Occipital lobe (tissue), 2 donors: ENCODE results near the gene ETFB. TPM values are rescaled to one million over a fixed set of nuclear protein-coding genes. Genes with fewer than 3 reads are reported as not detected.

Experiments
- DNase-seq: peaks from one replicate; lab custom pipeline; 2025; lab: John Stamatoyannopoulos, UW
- total RNA-seq: library from RNA; depleted of rRNA; stranded (reverse); fragments of >200 nt; gene quantifications from one replicate; pipeline ENCODE4 v1.2.3, GENCODE V29; 2014

ETFB gene
- total RNA-seq, 1 donor from 2014 or later = 49.8 TPM

- no peak for DNase-seq
Measured at GRCh38 chr19:51372649-51373504, 6.7 kb upstream of the ETFB start, which contains the start of gene NKG7. NKG7 (minus strand) TSS chr19:51372654; CDS start chr19:51372535, 119 bp downstream.

GRCh38 chr19:51372021-51372648, 5.9 kb upstream of the ETFB start:
- DNase-seq = no peak

DNA sequence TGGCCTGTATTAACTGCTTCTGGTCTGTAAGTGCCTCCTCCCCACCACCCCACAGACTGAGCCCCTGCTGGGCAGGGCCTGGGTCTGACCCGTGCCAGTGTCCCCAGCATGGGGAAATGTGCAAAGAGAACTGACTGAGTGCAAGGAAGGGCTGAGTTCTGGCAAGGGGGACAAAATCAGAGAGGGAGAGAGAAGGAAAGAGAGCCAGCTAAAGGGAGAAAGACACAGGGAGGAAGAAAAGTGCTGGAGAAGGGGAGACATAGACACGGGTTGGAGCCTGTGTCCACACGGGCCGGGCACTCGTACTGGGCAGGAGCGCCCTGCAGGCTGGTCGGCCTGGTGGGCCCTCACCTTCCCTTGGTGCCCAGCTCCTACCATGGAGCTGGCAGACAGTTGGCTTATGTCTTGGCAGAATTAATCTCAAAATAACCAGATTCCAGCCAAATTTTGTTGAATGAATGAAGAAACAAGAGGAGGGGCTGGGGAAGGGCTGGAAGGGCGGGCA, 5.0 kb upstream of the ETFB start:
- DNase-seq = no peak

GRCh38 chr19:51370230-51370629, 4.0 kb upstream of the ETFB start:
- no peak for DNase-seq

- no peak for DNase-seq
Measured at GRCh38 chr19:51368366-51369282, 2.4 kb upstream of the ETFB start, which contains the start of gene CLDND2. CLDND2 (minus strand) TSS chr19:51369003; CDS start chr19:51368577, 426 bp downstream.

- DNase-seq = peak; percentile 98
Measured at GRCh38 chr19:51367565-51368365, 1.6 kb upstream of the ETFB start.

DNA sequence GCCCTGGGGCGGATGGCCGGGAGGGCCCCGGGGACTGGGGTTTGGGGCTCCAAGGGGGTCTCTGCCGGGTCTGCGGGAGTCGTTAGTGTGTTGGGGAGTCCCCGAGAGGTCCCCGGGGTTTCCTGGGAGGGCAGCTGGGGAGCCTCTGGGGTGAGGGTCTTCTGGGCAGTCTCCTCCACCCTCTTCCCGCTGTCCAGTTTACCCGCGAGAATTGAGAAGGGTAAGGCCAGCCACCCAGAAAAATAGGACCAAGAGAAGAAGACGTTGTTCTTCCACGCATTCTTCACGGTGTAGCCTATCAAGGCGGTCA, 1.0 kb upstream of the ETFB start:
- no peak for DNase-seq

- peak; percentile 98 for DNase-seq
Measured at GRCh38 chr19:51366389-51367254, 434 bp upstream of the ETFB start.

DNA sequence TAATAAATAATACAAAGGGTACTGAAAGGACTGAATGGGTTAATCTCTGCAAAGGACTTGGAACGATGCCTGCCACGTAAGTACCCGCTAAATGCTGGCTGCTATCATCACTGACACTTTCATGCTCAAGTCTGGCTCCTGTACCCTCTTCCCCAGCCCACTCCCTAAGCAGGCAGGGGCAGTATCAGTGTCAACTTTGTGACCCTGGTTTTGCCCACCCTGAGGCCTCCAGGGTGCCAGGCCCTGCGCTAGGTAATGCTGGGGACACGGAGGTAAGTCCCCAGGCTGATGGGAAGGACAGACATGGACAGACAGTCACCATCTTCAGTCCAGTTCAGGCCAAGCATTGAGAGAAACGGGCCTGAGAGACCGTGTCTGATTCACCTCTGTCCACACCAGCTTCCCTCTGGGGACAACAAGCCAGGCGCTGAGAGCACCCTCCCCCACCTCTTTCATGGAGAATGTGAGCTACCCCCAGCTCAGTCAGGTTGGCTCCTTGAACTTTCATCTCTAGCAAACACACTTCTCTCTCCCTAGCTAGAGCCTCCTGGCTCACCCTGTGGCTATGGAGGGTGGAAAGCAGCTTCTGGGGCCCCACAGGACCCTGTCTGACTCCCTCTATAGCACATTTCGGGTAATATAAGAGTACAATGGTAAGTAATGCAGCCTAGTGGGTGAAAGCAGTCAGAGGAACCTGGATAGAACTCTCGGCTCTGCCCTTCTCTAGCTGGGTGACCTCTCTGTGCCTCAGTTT, 800 bp downstream of the ETFB start:
- no peak for DNase-seq

DNA sequence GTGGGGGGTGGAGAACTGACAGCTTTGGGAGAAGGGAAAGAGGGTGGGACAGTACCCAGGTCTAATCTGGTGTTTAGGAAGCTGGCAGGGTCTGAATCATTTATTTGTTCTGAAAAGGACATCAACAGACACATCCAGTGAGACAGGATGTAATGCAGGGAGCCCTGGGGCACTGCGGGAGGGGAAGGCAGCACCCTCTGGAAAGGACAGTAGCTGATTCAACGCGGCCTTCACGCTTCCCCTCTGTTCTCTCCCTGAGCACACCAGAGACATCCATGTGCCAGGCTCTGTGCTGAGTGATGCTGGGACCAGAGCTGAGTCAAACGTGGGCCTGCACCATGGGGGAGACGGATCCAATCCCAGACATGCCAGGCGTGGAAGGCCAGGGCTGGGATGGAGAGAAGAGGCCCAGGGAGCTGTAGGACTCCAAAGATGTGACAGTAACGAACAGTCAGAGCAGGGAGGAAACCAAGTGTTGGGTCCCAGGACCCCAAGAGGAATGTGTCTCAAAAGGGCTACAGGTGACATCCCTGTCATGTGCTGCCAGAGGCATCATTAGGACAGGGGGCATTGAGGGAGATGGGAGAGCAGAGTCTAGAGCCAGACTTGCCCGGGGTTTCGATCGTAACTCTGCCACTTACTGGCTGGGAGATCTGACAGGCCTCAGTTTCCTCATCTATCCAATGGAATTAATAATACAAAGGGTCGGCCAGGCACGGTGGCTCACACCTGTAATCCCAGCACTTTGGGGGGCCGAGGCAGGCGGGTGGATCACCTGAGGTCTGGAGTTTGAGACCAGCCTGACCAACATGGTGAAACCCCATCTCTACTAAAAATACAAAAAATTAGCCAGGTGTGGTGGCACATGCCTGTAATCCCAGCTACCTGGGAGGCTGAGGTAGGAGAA, 1.7 kb downstream of the ETFB start:
- no peak for DNase-seq

DNA sequence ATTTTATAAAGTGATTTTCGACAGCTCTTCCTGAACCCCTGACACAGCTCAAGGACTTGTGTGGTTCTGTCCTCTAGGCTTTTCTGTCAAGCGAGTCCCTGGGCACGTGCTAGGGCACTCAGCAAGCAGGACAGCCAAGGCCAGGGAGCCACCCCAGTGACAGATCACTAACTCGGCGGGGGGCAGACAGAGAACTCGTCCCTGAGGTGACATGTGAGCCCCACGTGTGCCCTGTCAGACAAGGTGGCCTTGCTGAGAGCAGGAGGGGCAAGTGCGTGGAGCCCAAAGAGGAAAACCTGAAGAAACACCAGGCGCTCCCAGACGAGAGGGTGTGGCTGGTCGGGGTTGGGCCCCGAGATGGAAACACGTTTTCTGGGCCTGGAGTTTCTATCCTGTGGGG, 4.9 kb downstream of the ETFB start:
- DNase-seq = no peak

DNA sequence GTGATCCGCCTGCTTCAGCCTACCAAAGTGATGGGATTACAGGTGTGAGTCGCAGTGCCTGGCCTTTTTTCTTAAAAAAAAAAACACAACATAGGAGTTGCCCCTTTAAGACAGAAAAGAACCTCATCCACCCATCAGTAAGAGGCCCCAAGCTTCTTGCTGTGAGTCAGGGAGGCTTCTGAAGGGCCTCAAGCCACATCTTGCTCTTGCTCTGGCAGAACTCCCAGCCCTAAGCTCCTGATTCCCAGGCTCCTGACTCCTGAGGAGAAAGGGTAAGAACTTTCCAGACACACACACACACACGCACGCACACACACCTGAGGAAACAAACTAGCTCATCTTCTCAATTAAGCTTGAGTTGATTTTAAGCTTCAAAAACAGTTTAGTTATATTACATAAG, 6.9 kb downstream of the ETFB start:
- DNase-seq = no peak

- no peak for DNase-seq
Measured at GRCh38 chr19:51357952-51358351, 8.2 kb downstream of the ETFB start.

GRCh38 chr19:51356159-51356801, 9.9 kb downstream of the ETFB start:
- no peak for DNase-seq

DNA sequence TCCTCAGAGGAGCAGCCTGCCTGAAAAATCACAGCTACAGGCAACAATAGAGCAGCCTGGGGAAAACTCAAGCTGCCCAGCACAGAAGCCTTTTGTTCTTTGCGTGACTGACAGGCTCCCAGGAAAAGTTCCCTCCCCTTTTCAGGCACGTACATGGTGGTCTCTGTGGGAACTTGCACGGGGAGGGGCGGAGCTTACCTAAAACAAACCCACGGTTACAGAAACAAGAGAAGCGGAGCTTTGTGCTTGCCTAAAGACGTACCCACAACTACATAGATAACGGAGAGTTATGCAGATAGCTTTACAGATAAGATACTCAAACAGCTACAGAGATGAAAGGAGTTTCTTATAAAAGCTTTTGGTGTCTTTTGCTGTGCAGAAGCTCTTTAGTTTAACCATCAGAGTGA, 11.4 kb downstream of the ETFB start:
- DNase-seq = peak; percentile 13

GRCh38 chr19:51354103-51354741, 12.0 kb downstream of the ETFB start:
- no peak for DNase-seq

- DNase-seq = no peak
Measured at GRCh38 chr19:51352783-51353360, 13.3 kb downstream of the ETFB start.
